Psoas muscle (tissue), 8 donors: ENCODE results near the gene LANCL2. TPM values are rescaled to one million over a fixed set of nuclear protein-coding genes. Genes with fewer than 3 reads are reported as not detected.

Experiments used
- ATAC-seq, 4 donors: fragments of 200-7000 bp; cut with Tn5 transposase; one replicate each; pipeline ENCODE4 v1.9.1; 2020; ENCODE audit warnings: moderate library complexity in 3 of 4, mild to moderate bottlenecking in 2 of 4
- DNase-seq, 2 donors: peaks; one replicate each; pipeline ENCODE4 v3.0.0-alpha.2; 2020
- H3K27ac ChIP-seq: fragments of 200-600 bp; one replicate; pipeline ENCODE4 v1.8.0; 2022
- H3K27me3 ChIP-seq, 3 donors: fragments of 200-600 bp in 1 of 3; one replicate each; pipeline versions ENCODE4 v1.6.1 to v1.8.0; 2013 to 2022; ENCODE audit warnings: low read length in 2 of 3, mild to moderate bottlenecking in 2 of 3, moderate library complexity in 1 of 3; ENCODE audit not compliant: insufficient read depth in 3 of 3
- H3K36me3 ChIP-seq, 2 donors: fragments of 200-600 bp in 1 of 2; one replicate each; pipeline versions ENCODE4 v1.6.1 to v1.8.0; 2013 to 2022; ENCODE audit warnings: low read depth in 1 of 2, mild to moderate bottlenecking in 1 of 2, moderate library complexity in 1 of 2; ENCODE audit not compliant: insufficient read depth in 1 of 2
- H3K4me1 ChIP-seq: fragments of 200-600 bp; one replicate; pipeline ENCODE4 v1.8.0; 2022
- H3K4me3 ChIP-seq: fragments of 200-600 bp; one replicate; pipeline ENCODE4 v1.8.0; 2022; ENCODE audit warnings: mild to moderate bottlenecking
- H3K9me3 ChIP-seq: fragments of 200-600 bp; one replicate; pipeline ENCODE4 v1.8.0; 2022
- CTCF ChIP-seq: fragments of 200-600 bp; IDR thresholded peaks from one replicate; pipeline ENCODE4 v1.8.0; 2022; ENCODE audit warnings: antibody characterized with exemption
- WGBS, 3 donors: extraction: QIAGEN DNeasy Blood & Tissue Kit; methylation state at CpG; one replicate each; pipeline versions ENCODE4 v1.1.6 to v1.1.7; 2013; 5-methylcytosine and 5-hydroxymethylcytosine counted together
- intact Hi-C, 2 donors: fragments of 100-400 bp; cut with DNase I; formaldehyde crosslinking; loops; one replicate each; pipeline versions ENCODE4 v1.11.0 to v1.14.2; 2022
- polyA plus RNA-seq, 3 donors: library from polyadenylated mRNA; stranded (reverse); fragments of 200-250 nt; gene quantifications; one replicate each; pipeline ENCODE4 v1.2.3, GENCODE V29; 2013
- total RNA-seq, 4 donors: library from RNA; stranded (reverse); fragmentation: NEBNext Ultra II Directional in 2 of 4; extraction: Animal tissue kit (Norgen Biotek cat#: 25700) in 2 of 4; gene quantifications; one replicate each; pipeline versions ENCODE4 v1.2.1 to v1.2.4, GENCODE V29; 2021 to 2023
- donor health status: healthy with polysubstance abuse.
- donor health status: DM: no; HTN: no; CAD: no; lungs with moderate emphysema.
- donor health status: Bipolar disorder and iron deficiency.
- donor health status: healthy.
- donor health status: DM: yes; HTN: yes; CAD: no.
- donor health status: DM: no; HTN: no; CAD: no.
- donor health status: DM: no; HTN: no; CAD: no.
- donor health status: DM: yes; HTN: yes; CAD: no.

Gene LANCL2
- total and polyA plus RNA-seq, 7 donors, result 5.4 to 16.9 (median 9.6) TPM

GRCh38 chr7:55374213-55374612 is 9.1 kb downstream of the LANCL2 start:
- no peak overlapping the region for H3K27ac ChIP-seq
- no peaks in the 10 kb centered on the region for H3K27me3 ChIP-seq
- DNase-seq (no peak), ATAC-seq (no peak)
- no peaks in the 10 kb centered on the region for H3K9me3 ChIP-seq
- H3K4me3 ChIP-seq, result no peak overlapping the region
- intact Hi-C loops, result no loop called here
- 90 to 99% (median 94%) methylated on average over 2 of the region's 2 CpGs for WGBS, 3 donors
- no peak for TF ChIP-seq CTCF
- H3K4me1 ChIP-seq, result peaks cover 8% of the 10 kb centered on the region
- H3K36me3 ChIP-seq, result no peaks in the 10 kb centered on the region

GRCh38 chr7:55375237-55375636 is 10.1 kb downstream of the LANCL2 start:
- H3K4me3 ChIP-seq, result no peak overlapping the region
- DNase-seq (no peak), ATAC-seq (no peak)
- peaks cover 4% of the 10 kb centered on the region for H3K4me1 ChIP-seq
- H3K27ac ChIP-seq, result no peak overlapping the region
- WGBS, 3 donors, result 90 to 94% (median 91%) methylated on average over 4 of the region's 4 CpGs
- no peaks in the 10 kb centered on the region for H3K27me3 ChIP-seq
- H3K9me3 ChIP-seq, result no peaks in the 10 kb centered on the region
- TF ChIP-seq CTCF, result no peak
- intact Hi-C loops, result loop anchor here in 1 of 2 donors (5.0 kb wide), 1 partner anchor 63 kb away; no protein-coding TSS in a partner anchor
- H3K36me3 ChIP-seq, result no peaks in the 10 kb centered on the region

GRCh38 chr7:55377162-55377817 is 12.2 kb downstream of the LANCL2 start:
- 75 to 79% (median 78%) methylated on average over 4 of the region's 4 CpGs for WGBS, 3 donors
- no peak for ATAC-seq
- intact Hi-C loops, result loop anchor here in 1 of 2 donors (5.0 kb wide), 1 partner anchor 65 kb away; no protein-coding TSS in a partner anchor

GRCh38 chr7:55379285-55379684 is 14.1 kb downstream of the LANCL2 start:
- DNase-seq (no peak), ATAC-seq (no peak)
- Histone ChIP-seq H3K4me3 (no peak overlapping the region), H3K27ac (no peak overlapping the region), H3K36me3 (no peaks in the 10 kb centered on the region), H3K27me3 (no peaks in the 10 kb centered on the region), H3K4me1 (peaks cover 4% of the 10 kb centered on the region), H3K9me3 (no peaks in the 10 kb centered on the region)
- 78 to 94% (median 82%) methylated on average over 3 of the region's 3 CpGs for WGBS, 3 donors
- no peak for TF ChIP-seq CTCF
- intact Hi-C loops, result loop anchor here in 1 of 2 donors (5.0 kb wide), 1 partner anchor 67 kb away; no protein-coding TSS in a partner anchor

More at GRCh38 chr7:55377162-55377817, 12.2 kb downstream of the LANCL2 start:
- no peaks in the 10 kb centered on the region for H3K36me3 ChIP-seq
- no peaks in the 10 kb centered on the region for H3K27me3 ChIP-seq
- no peaks in the 10 kb centered on the region for H3K9me3 ChIP-seq
- TF ChIP-seq CTCF, result no peak
- DNase-seq, result no peak
- no peak overlapping the region for H3K27ac ChIP-seq
- peaks cover 4% of the 10 kb centered on the region for H3K4me1 ChIP-seq
- H3K4me3 ChIP-seq, result no peak overlapping the region

- intact Hi-C loops, result no loop called here
- H3K4me1 ChIP-seq, result no peaks in the 10 kb centered on the region
These were observed 16.1 kb downstream of the LANCL2 start for GRCh38 chr7:55381189-55381588.

More at GRCh38 chr7:55381189-55381588, 16.1 kb downstream of the LANCL2 start:
- Histone ChIP-seq H3K4me3 (no peak overlapping the region), H3K9me3 (no peaks in the 10 kb centered on the region), H3K27me3 (no peaks in the 10 kb centered on the region), H3K36me3 (no peaks in the 10 kb centered on the region), H3K27ac (no peak overlapping the region)
- no peak for TF ChIP-seq CTCF
- ATAC-seq (no peak), DNase-seq (no peak)
- 46 to 76% (median 59%) methylated on average over 6 of the region's 6 CpGs for WGBS, 3 donors
